Tibial artery (tissue), 4 donors: ENCODE measurements around the gene PPM1E.
"Not testable (repeated sequence)": the region's sequence is repeated elsewhere in the genome, so short reads cannot be mapped to it uniquely, and the experiment has no call there.

Experiments
- DNase-seq, 2 donors: peaks; one replicate each; pipeline ENCODE4 v3.0.0-alpha.2; 2019
- H3K27ac ChIP-seq, 2 donors: fragments of 200-600 bp; sonication (generic) in 1 of 2; 1 replicate in 1 of 2; 2 replicates in 1 of 2; pipeline ENCODE4 v1.5.1; 2018 to 2019; ENCODE audit warnings: mild to moderate bottlenecking in 1 of 2
- H3K27me3 ChIP-seq, 2 donors: fragments of 200-600 bp; sonication (generic) in 1 of 2; one replicate each; pipeline versions ENCODE4 v1.5.1 to v1.6.0; 2016 to 2019
- H3K36me3 ChIP-seq, 3 donors: fragments of 200-600 bp; sonication (generic) in 2 of 3; one replicate each; pipeline ENCODE4 v1.5.1; 2016 to 2019; ENCODE audit warnings: mild to moderate bottlenecking in 2 of 3
- H3K4me1 ChIP-seq, 4 donors: fragments of 200-600 bp; sonication (generic) in 2 of 4; 1 replicate in 3 of 4; 2 replicates in 1 of 4; pipeline ENCODE4 v1.5.1; 2016 to 2019
- H3K4me3 ChIP-seq, 2 donors: fragments of 200-600 bp; sonication (generic) in 1 of 2; 1 replicate in 1 of 2; 2 replicates in 1 of 2; pipeline ENCODE4 v1.5.1; 2018 to 2019; ENCODE audit warnings: mild to moderate bottlenecking in 2 of 2
- H3K9me3 ChIP-seq, 3 donors: fragments of 200-600 bp; sonication (generic) in 1 of 3; one replicate each; pipeline ENCODE4 v1.5.1; 2016 to 2019
- intact Hi-C: fragments of 100-400 bp; cut with DNase I; formaldehyde crosslinking; loops from one replicate; pipeline ENCODE4 v1.15.0; 2023; ENCODE audit warnings: low total_unique reads
- TF ChIP-seq, protein P1 (sequence below), 2 experiments: fragments of 200-600 bp in 1 of 2; fragments of 450-650 bp in 1 of 2; IDR thresholded peaks; one replicate each; pipeline ENCODE4 v1.5.1; 2017 to 2019; ENCODE audit warnings: antibody characterized with exemption in 2 of 2, mild to moderate bottlenecking in 1 of 2, moderate library complexity in 1 of 2

PPM1E gene

DNA sequence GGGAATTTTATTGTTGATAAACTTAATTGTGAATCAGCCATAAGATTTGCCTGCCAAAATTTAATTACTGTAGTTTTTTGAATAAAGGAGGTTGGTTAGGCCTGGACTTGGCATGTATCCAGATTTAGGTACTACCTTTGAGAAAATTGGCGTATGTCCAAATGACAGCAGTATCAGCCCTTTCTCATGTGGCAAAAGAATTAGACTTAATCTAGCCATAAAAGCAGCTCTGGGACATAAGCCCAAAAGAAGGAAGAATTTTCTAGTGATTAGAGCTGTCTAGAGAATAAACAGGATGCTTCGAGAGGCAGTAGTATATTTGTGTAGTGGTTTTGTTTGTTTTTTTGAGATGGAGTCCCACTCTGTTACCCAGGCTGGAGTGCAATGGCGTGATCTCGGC lies 27.7 kb downstream of the PPM1E start:
- DNase-seq: no peak
- intact Hi-C loops: no loop called here
- no peaks in the 10 kb centered on the region for H3K36me3 ChIP-seq
- no peaks in the 10 kb centered on the region for H3K4me1 ChIP-seq
- no peaks in the 10 kb centered on the region for H3K27me3 ChIP-seq
- TF ChIP-seq, protein P1, sequence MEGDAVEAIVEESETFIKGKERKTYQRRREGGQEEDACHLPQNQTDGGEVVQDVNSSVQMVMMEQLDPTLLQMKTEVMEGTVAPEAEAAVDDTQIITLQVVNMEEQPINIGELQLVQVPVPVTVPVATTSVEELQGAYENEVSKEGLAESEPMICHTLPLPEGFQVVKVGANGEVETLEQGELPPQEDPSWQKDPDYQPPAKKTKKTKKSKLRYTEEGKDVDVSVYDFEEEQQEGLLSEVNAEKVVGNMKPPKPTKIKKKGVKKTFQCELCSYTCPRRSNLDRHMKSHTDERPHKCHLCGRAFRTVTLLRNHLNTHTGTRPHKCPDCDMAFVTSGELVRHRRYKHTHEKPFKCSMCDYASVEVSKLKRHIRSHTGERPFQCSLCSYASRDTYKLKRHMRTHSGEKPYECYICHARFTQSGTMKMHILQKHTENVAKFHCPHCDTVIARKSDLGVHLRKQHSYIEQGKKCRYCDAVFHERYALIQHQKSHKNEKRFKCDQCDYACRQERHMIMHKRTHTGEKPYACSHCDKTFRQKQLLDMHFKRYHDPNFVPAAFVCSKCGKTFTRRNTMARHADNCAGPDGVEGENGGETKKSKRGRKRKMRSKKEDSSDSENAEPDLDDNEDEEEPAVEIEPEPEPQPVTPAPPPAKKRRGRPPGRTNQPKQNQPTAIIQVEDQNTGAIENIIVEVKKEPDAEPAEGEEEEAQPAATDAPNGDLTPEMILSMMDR (IDR thresholded peaks at IDR 0.05): no peak
- H3K27ac ChIP-seq: no peak overlapping the region
- H3K4me3 ChIP-seq: no peak overlapping the region
- H3K9me3 ChIP-seq: no peaks in the 10 kb centered on the region

DNA sequence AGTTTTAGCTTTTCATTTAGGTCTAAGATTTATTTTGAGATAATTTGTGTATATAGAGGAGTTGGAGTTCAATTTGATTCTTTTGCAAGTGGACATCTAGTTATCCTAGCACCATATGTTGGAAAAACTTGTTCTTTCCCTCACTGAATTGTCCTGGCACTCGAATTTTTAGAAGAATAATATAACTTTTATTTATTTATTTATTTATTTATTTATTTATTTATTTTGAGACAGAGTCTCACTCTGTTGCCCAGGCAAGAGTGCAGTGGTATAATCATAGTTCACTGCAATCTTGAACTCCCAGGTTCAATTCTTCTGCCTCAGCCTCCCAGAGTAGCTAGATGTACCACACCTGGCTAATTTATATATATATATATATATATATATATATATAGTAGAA lies 29.4 kb downstream of the PPM1E start:
- TF ChIP-seq, protein P1 (IDR thresholded peaks at IDR 0.05): no peak
- no peak overlapping the region for H3K27ac ChIP-seq
- H3K4me1 ChIP-seq: no peaks in the 10 kb centered on the region
- no peaks in the 10 kb centered on the region for H3K36me3 ChIP-seq
- no peaks in the 10 kb centered on the region for H3K27me3 ChIP-seq
- no peak overlapping the region for H3K4me3 ChIP-seq
- intact Hi-C loops: no loop called here
- no peak for DNase-seq
- H3K9me3 ChIP-seq: no peaks in the 10 kb centered on the region

DNA sequence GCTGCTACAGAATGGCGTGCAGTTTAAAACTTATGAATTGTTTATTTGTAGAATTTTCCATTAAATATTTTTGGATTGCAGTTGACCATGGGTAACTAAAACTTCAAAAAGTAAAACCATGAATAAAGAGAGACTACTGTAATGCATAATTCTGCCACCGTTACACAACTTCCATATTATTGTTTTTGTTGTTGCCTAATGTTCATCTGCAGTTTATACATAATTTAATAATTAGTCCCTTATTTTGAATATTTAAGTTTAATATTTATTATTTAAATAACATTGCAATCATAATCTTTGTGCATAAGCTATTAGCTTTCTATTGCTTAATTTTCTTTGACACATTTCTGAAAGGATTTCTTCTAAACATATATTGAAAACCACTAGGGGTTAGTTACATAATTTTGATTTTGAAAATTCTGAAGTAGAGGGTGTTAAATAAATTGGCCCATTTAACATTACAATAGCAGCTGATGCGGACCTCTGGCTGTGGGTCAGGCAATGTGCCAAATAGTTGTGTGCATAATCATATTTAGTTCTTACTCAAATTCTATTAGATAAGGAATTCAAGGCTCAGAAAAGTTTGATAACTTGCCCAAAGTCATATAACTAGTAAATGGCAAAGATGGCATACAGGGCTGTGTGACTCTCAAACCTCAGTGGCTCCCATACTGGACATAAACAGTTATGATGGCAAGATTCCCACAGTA lies 31.1 kb downstream of the PPM1E start:
- TF ChIP-seq, protein P1 (IDR thresholded peaks at IDR 0.05): no peak
- H3K4me3 ChIP-seq: no peak overlapping the region
- H3K36me3 ChIP-seq: no peaks in the 10 kb centered on the region
- intact Hi-C loops: no loop called here
- no peak for DNase-seq
- H3K27ac ChIP-seq: no peak overlapping the region
- H3K27me3 ChIP-seq: no peaks in the 10 kb centered on the region
- no peaks in the 10 kb centered on the region for H3K9me3 ChIP-seq
- H3K4me1 ChIP-seq: no peaks in the 10 kb centered on the region

DNA sequence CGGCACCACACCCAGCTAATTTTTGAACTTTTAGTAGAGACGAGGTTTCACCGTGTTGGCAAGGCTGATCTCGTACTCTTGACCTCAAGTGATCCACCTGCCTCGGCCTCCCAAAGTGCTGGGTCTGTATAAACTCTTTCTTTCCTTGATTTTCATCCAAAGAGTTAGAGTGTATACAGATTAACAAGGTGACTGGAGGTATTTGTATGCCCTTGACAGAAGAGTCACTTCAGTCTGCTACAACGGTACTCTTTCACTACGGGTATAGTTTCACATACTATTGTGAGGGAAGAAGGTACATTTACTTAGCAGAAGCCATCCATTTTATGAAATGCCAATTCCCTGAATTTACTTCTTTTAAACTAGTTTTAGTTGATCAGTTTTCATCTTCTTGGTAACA lies 32.5 kb downstream of the PPM1E start:
- no peak for DNase-seq
- Histone ChIP-seq H3K4me3 (no peak overlapping the region), H3K27ac (no peak overlapping the region), H3K9me3 (no peaks in the 10 kb centered on the region), H3K4me1 (no peaks in the 10 kb centered on the region), H3K27me3 (no peaks in the 10 kb centered on the region), H3K36me3 (no peaks in the 10 kb centered on the region)
- intact Hi-C loops: no loop called here
- TF ChIP-seq, protein P1 (IDR thresholded peaks at IDR 0.05): no peak

DNA sequence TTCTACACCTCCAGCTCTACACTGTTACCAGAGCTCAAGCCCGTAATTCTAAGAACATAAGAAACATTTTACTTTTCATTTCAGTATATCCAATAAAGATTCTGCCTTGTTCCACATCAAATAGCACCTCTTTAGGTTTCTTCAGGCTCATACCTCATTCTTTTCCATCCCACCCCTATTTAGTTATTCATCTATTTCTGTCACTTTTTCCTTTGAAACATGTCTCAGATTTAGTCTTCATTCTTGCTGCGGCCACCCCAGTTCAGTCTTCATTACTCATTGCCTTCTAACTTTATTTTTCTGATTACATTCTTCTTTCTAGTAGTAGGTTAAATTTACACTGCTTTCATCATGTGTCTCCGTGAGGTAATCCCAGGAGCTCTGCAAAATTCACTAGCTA lies 33.5 kb downstream of the PPM1E start:
- H3K9me3 ChIP-seq: no peaks in the 10 kb centered on the region
- H3K36me3 ChIP-seq: no peaks in the 10 kb centered on the region
- H3K4me3 ChIP-seq: no peak overlapping the region
- no peaks in the 10 kb centered on the region for H3K4me1 ChIP-seq
- H3K27me3 ChIP-seq: no peaks in the 10 kb centered on the region
- intact Hi-C loops: no loop called here
- H3K27ac ChIP-seq: no peak overlapping the region
- TF ChIP-seq, protein P1 (IDR thresholded peaks at IDR 0.05): no peak
- no peak for DNase-seq

DNA sequence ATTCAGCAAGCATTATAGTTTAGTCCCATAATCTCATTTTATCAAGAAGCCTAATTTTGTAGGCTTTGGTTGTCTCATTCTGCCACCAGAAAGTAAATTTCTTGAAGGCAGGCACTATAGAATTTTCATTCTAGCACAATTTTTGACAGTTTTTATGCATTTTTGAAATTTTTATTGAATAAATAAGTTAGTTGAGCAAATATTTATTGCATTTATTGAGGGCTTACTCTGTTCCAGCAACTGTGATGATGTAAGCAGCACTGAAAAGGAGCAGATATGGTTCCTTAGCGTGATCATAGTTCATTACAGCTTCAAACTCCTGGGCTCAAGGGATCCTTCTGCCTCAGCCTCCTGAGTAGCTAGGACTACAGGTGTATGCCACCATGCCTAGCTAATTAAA lies 34.2 kb downstream of the PPM1E start:
- no peaks in the 10 kb centered on the region for H3K36me3 ChIP-seq
- no peak overlapping the region for H3K27ac ChIP-seq
- no peak overlapping the region for H3K4me3 ChIP-seq
- H3K4me1 ChIP-seq: no peaks in the 10 kb centered on the region
- H3K27me3 ChIP-seq: no peaks in the 10 kb centered on the region
- intact Hi-C loops: no loop called here
- TF ChIP-seq, protein P1 (IDR thresholded peaks at IDR 0.05): no peak
- no peaks in the 10 kb centered on the region for H3K9me3 ChIP-seq
- DNase-seq: no peak

DNA sequence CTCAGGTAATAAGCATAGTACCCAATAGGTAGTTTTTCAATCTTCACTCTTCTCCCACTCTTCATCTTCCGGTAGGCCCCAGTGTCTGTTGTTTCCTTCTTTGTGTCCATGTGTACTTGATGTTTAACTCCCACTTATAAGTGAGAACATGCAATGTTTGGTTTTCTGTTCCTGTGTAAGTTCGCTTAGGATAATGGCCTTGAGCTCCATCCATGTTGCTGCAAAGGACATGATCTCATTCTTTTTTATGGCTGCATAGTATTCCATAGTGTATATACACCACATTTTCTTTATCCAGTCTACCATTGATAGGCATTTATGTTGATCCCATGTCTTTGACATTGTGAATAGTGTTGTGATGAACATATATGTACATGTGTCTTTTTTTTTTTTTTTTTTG lies 38.9 kb downstream of the PPM1E start:
- H3K9me3 ChIP-seq, H3K36me3 ChIP-seq, H3K27me3 ChIP-seq, H3K4me1 ChIP-seq, intact Hi-C loops, H3K4me3 ChIP-seq, DNase-seq, H3K27ac ChIP-seq: not testable (repeated sequence)
